Brain microvascular endothelial cell (primary cell): ENCODE data around the gene SRGAP3.

ENCODE experiments used
- DNase-seq: peaks from one replicate; pipeline ENCODE4 v3.0.0-alpha.2; 2020
- H3K27ac ChIP-seq: fragments of 250-450 bp; sonication (Bioruptor Pico); 2 replicates; pipeline ENCODE4 v1.5.1; 2020; ENCODE audit warnings: mild to moderate bottlenecking, moderate library complexity
- H3K27me3 ChIP-seq: fragments of 250-450 bp; sonication (Bioruptor Pico); replicated peaks from 2 replicates; pipeline ENCODE4 v1.5.1; 2020; ENCODE audit warnings: mild to moderate bottlenecking
- H3K36me3 ChIP-seq: fragments of 250-450 bp; sonication (Bioruptor Pico); replicated peaks from 2 replicates; pipeline ENCODE4 v1.5.1; 2020; ENCODE audit warnings: mild to moderate bottlenecking
- H3K4me3 ChIP-seq: 2 replicates; pipeline ENCODE4 v1.5.1; 2011; ENCODE audit warnings: low read depth, mild to moderate bottlenecking, control low read depth, low read length, moderate library complexity
- in situ Hi-C: cut with HindIII; loops from 2 replicates; pipeline ENCODE4 v1.10.0; 2017; ENCODE audit warnings: low sequenced_read_pairs, low pct_ligation_motif_present
- TF ChIP-seq, protein P1 (sequence below): IDR thresholded peaks from 2 replicates; pipeline ENCODE4 v1.5.1; 2011; ENCODE audit warnings: low read depth, mild to moderate bottlenecking, moderate library complexity, low read length, control low read depth, inconsistent platforms; ENCODE audit errors: missing control alignments

SRGAP3 gene

DNA sequence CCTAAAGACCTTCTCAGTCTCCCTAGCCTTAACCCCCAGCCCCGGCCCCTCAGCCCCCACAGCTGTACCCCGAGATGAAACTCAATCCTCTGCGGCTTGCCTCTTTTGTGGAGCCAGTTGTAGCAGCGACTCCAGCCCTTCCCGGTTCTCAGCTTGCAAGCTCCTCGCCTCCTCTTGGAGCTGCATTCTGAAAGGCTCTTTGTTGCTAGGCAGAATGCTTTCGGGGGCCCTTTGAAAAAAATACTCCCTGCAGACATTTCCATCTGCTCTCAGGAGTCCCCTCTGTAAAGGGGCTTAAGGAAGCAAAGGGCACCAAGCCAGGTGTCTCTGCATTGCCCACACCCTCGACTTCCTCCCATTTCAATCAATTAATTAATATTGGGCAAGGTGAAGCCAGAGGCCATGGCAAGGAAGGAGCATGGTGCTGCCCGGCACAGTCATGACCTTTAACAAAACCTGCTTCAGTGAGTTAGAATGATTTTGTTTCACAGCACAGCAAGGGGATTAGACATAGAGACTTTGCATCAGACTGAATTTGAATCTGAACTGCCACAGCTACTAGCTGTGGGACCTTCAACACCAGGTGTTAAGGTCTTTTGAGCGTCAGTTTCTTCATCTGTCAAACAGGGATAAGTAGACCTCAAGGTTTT, 65.5 kb downstream of the SRGAP3 start:
- in situ Hi-C loops: no loop called here
- no peak overlapping the region for H3K4me3 ChIP-seq
- H3K27me3 ChIP-seq: peaks cover 3% of the 10 kb centered on the region
- no peak overlapping the region for H3K27ac ChIP-seq
- TF ChIP-seq, protein P1, sequence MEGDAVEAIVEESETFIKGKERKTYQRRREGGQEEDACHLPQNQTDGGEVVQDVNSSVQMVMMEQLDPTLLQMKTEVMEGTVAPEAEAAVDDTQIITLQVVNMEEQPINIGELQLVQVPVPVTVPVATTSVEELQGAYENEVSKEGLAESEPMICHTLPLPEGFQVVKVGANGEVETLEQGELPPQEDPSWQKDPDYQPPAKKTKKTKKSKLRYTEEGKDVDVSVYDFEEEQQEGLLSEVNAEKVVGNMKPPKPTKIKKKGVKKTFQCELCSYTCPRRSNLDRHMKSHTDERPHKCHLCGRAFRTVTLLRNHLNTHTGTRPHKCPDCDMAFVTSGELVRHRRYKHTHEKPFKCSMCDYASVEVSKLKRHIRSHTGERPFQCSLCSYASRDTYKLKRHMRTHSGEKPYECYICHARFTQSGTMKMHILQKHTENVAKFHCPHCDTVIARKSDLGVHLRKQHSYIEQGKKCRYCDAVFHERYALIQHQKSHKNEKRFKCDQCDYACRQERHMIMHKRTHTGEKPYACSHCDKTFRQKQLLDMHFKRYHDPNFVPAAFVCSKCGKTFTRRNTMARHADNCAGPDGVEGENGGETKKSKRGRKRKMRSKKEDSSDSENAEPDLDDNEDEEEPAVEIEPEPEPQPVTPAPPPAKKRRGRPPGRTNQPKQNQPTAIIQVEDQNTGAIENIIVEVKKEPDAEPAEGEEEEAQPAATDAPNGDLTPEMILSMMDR: no peak
- no peak for DNase-seq
- no peaks in the 10 kb centered on the region for H3K36me3 ChIP-seq

DNA sequence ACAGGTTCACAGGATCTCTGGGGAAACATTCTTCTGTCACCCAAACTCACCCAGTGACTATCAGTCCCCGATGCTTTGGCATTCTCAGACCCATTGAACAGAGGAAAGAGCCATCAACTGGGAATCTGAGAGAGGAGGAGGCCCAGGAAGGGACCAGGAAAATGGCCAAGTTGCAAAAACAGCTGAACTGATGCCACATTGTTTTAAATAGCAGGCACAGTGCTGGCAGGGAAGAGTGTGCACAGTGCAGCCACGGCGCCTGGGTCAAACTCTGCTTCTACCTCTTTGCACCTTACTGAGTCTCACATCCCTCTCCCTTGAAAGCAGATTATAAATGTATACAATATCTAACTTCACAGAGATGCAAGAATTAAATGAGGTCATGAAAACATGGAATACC, 66.4 kb downstream of the SRGAP3 start:
- H3K4me3 ChIP-seq: no peak overlapping the region
- TF ChIP-seq, protein P1: no peak

DNA sequence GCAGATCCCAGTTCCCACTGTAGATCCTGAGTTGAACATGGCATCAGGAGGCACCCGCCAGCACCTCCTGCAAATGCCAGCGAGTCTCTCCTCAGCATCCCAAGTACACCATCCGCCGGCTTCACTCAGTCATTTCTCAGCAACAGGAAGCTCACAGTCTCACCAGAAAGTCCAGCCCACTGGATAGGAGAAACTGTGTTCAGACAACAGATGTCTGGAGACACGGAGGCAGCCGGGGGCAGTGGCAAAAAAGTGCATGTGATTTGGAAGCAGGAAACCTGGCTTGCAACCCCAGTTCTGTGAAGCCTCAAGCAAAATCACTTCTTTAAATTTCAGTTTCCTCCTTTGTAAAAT, 68.7 kb downstream of the SRGAP3 start:
- in situ Hi-C loops: no loop called here
- no peak for DNase-seq
- Histone ChIP-seq H3K4me3 (no peak overlapping the region), H3K27ac (no peak overlapping the region), H3K27me3 (peaks cover 3% of the 10 kb centered on the region), H3K36me3 (no peaks in the 10 kb centered on the region)
- TF ChIP-seq, protein P1: no peak

More for the DNA sequence above, 66.4 kb downstream of the SRGAP3 start:
- no peak for DNase-seq
- in situ Hi-C loops: no loop called here
- no peak overlapping the region for H3K27ac ChIP-seq
- no peaks in the 10 kb centered on the region for H3K36me3 ChIP-seq
- peaks cover 3% of the 10 kb centered on the region for H3K27me3 ChIP-seq

DNA sequence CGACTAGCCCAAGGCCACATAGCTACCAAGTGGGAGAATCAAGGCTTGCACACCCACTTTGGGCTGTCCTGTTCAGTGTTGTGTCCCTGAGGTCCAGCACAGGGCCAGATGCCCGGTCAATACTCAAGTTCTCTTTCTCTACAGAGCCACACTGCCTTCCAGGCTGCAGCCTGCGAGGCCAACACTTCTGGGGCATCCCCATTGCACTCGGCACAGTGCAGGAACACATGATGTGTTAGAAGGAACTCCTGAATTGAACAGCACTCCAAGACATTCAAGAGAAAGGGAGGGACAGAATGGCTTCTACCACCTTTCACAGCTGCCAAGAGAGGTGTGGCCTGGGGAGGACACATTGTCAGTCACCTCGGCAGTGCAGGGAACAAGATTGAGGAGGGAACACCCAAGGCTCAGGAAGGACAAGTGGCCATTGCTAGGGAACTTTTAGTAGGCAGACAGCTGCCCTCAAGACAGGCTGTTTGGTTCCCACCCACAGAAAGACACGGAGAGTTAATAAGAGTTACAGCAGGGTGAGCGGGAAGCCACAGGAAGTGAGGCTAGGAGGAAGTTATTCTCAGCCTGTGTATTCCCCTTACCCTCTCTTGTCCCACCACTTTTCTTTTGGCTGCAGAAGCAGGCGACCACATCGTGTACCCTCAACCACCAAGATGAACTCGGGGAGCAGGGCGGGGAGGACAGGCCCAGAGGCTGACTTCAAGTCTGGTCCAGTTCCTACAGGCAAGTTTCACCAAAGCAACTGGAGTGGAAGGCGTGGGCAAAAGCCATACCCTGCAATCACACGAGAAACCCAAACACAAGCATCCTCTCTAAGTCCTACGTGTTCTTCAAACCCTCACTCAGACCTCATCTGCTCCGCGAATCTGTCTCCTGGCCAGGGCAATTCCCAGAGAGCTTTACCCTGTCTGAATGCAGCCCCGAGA, 69.4 kb downstream of the SRGAP3 start:
- H3K27me3 ChIP-seq: peaks cover 3% of the 10 kb centered on the region
- DNase-seq: no peak
- no peak overlapping the region for H3K27ac ChIP-seq
- H3K36me3 ChIP-seq: no peaks in the 10 kb centered on the region
- in situ Hi-C loops: no loop called here
- no peak overlapping the region for H3K4me3 ChIP-seq
- TF ChIP-seq, protein P1: no peak

DNA sequence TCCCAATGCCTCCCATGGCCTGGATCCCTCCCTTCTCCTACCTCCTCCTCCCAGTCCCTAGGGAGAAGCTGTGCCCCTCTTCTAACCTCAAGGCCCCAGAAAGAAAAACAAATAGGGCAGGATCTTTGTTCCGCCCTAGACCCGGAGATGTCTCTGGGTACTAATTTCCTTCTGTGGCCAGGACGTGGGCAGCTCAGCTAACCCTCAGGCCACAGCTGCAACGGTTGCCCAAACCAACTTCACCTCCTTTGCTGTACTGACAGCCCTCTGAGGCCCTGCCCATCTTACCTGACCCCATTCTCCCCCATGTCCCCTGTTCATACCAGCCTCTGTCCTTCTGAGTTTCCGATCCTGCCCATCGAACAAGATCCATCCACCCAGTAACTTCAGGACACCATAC, 70.7 kb downstream of the SRGAP3 start:
- TF ChIP-seq, protein P1: no peak
- DNase-seq: no peak

More for the DNA sequence above, 70.7 kb downstream of the SRGAP3 start:
- no peaks in the 10 kb centered on the region for H3K27me3 ChIP-seq
- H3K27ac ChIP-seq: no peak overlapping the region
- H3K36me3 ChIP-seq: no peaks in the 10 kb centered on the region
- no peak overlapping the region for H3K4me3 ChIP-seq
- in situ Hi-C loops: no loop called here
